HG03575 (cell line): ENCODE results near the gene CEP57.
"Not testable (repeated sequence)": the region's sequence is repeated elsewhere in the genome, so short reads cannot be mapped to it uniquely, and the experiment has no call there.

Experiments
- ATAC-seq: cut with Tn5 transposase; IDR thresholded peaks from one replicate; pipeline ENCODE4 v1.9.1; 2021; ENCODE audit not compliant: unreplicated experiment, insufficient number of reproducible peaks, low FRiP score; ENCODE audit errors: extremely low read depth

The CEP57 gene

GRCh38 chr11:95849087-95849825 lies 59.0 kb downstream of the CEP57 start:
- no peak for ATAC-seq

- ATAC-seq: no peak
Measured at GRCh38 chr11:95850137-95850536, 59.8 kb downstream of the CEP57 start.

- no peak for ATAC-seq
Measured at GRCh38 chr11:95853138-95853537, 62.8 kb downstream of the CEP57 start.

- ATAC-seq: no peak
Measured at GRCh38 chr11:95853862-95854261, 63.6 kb downstream of the CEP57 start.

GRCh38 chr11:95854362-95854761 lies 64.1 kb downstream of the CEP57 start:
- ATAC-seq: not testable (repeated sequence)

GRCh38 chr11:95860024-95860423 lies 69.7 kb downstream of the CEP57 start:
- not testable (repeated sequence) for ATAC-seq

GRCh38 chr11:95863486-95864140 lies 73.3 kb downstream of the CEP57 start:
- no peak for ATAC-seq

GRCh38 chr11:95867105-95867504 lies 76.8 kb downstream of the CEP57 start:
- no peak for ATAC-seq

- not testable (repeated sequence) for ATAC-seq
Measured at GRCh38 chr11:95870877-95871276, 80.6 kb downstream of the CEP57 start.

GRCh38 chr11:95877291-95877690 lies 87.0 kb downstream of the CEP57 start:
- ATAC-seq: no peak
